ENCODE results near the gene ARHGAP42.

- TF ChIP-seq, protein P1, sequence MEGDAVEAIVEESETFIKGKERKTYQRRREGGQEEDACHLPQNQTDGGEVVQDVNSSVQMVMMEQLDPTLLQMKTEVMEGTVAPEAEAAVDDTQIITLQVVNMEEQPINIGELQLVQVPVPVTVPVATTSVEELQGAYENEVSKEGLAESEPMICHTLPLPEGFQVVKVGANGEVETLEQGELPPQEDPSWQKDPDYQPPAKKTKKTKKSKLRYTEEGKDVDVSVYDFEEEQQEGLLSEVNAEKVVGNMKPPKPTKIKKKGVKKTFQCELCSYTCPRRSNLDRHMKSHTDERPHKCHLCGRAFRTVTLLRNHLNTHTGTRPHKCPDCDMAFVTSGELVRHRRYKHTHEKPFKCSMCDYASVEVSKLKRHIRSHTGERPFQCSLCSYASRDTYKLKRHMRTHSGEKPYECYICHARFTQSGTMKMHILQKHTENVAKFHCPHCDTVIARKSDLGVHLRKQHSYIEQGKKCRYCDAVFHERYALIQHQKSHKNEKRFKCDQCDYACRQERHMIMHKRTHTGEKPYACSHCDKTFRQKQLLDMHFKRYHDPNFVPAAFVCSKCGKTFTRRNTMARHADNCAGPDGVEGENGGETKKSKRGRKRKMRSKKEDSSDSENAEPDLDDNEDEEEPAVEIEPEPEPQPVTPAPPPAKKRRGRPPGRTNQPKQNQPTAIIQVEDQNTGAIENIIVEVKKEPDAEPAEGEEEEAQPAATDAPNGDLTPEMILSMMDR (IDR thresholded peaks at IDR 0.05), result no peak
- no peak for TF ChIP-seq POLR2A (IDR thresholded peaks at IDR 0.05)
These were observed 10.2 kb upstream of the ARHGAP42 start for GRCh38 chr11:100676901-100677300.
